Measurements from ENCODE around the gene NEK10. TPM values are rescaled to one million over a fixed set of nuclear protein-coding genes. Genes with fewer than 3 reads are reported as not detected.

The NEK10 gene
- total RNA-seq, 4 donors from 2014 or later: 4.0 to 6.0 (median 5.4) TPM

DNA sequence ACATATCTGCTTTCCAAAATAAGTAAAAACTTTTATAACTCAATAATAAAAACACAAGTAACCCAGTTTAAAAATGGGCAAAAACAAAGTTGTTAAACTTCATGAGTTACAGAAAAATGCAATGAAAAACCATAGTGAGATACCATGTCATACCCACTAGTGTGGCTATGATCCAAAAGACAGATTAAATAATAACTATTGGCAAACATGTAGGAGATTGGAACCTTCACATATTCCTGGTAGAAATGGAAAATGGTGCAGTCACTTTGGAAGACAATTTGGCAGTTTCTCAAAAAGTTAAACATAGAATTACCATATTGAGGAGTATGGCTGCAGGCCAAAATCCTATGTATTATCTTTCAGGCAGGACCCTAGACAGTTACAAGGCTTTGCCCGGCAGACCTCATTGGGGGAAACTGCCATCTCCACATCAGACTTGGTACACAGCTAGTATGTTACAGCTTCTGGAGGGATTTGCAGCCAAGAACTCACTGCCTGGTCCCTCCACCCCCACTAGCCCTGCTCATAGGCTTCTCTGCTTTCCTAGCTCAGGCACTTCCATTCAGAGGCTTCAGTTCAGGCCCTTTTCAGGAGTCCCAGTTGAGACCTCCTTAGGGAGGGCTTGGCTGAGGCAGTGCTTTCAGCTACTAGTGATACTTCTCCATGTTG is 147.8 kb downstream of the NEK10 start:
- TF ChIP-seq POLR2A (IDR thresholded peaks at IDR 0.05): no peak
- TF ChIP-seq, protein P1, sequence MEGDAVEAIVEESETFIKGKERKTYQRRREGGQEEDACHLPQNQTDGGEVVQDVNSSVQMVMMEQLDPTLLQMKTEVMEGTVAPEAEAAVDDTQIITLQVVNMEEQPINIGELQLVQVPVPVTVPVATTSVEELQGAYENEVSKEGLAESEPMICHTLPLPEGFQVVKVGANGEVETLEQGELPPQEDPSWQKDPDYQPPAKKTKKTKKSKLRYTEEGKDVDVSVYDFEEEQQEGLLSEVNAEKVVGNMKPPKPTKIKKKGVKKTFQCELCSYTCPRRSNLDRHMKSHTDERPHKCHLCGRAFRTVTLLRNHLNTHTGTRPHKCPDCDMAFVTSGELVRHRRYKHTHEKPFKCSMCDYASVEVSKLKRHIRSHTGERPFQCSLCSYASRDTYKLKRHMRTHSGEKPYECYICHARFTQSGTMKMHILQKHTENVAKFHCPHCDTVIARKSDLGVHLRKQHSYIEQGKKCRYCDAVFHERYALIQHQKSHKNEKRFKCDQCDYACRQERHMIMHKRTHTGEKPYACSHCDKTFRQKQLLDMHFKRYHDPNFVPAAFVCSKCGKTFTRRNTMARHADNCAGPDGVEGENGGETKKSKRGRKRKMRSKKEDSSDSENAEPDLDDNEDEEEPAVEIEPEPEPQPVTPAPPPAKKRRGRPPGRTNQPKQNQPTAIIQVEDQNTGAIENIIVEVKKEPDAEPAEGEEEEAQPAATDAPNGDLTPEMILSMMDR (IDR thresholded peaks at IDR 0.05): no peak

DNA sequence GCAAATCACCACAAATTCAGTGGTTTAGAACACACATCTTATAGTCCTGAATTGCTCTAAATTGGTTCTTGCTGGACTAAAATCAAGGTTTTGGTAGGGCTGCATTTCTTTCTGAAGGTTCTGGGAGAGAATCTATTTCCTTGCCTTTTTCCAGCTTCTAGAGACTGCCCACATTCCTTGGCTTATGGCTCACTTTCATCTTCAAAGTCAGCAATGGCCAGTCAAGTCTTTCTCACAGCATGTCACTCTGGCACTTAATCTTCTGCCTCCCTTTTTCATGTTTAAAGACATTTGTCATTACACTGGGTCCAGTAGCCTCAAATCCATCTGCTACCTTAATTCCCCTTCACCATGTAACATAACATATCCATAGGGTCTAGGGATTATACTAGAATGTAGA is 149.0 kb downstream of the NEK10 start:
- no peak overlapping the region for H3K27ac ChIP-seq
- no peak for DNase-seq
- no peaks in the 10 kb centered on the region for H3K9me3 ChIP-seq
- TF ChIP-seq POLR2A (IDR thresholded peaks at IDR 0.05): no peak
- TF ChIP-seq, protein P1 (IDR thresholded peaks at IDR 0.05): no peak
- no peaks in the 10 kb centered on the region for H3K4me1 ChIP-seq
- no peak overlapping the region for H3K4me3 ChIP-seq
- H3K36me3 ChIP-seq: no peaks in the 10 kb centered on the region
- no peaks in the 10 kb centered on the region for H3K27me3 ChIP-seq

More for the DNA sequence above, 147.8 kb downstream of the NEK10 start:
- DNase-seq: no peak
- no peaks in the 10 kb centered on the region for H3K36me3 ChIP-seq
- H3K27me3 ChIP-seq: no peaks in the 10 kb centered on the region
- H3K4me3 ChIP-seq: no peak overlapping the region
- H3K4me1 ChIP-seq: no peaks in the 10 kb centered on the region
- no peak overlapping the region for H3K27ac ChIP-seq
- no peaks in the 10 kb centered on the region for H3K9me3 ChIP-seq

DNA sequence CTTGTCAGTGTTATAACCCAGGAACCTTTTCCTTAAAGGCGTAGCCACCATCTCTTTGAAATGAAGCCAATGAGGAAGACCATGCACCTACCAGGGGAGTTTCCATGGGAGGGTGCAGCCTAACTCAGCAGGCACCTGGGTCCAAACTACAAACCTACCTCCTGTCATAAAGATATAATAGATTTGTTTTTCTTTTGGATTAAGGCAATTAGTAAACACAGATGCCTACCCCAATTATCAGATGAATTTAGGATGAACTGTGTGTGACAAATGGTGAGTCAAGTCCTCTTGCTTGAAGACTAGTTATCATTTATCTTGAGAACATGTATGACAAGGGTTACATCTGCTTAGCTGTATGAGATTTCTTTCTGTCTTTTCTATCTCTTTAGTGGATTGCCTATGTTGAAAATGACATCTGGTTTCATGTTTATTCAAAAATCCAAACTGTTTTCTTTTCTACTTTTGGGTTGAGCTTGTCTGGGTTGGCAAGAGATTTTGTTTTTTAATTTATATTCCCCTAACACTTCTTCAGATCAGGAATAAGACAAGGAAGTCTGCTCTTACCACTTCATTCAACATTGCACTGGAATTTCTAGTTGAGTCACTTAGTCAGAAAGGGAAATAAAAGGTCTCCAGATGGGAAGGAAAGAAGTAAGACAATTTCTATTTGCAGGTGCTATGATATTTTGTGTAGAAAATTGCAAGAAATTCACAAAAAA is 149.9 kb downstream of the NEK10 start:
- H3K9me3 ChIP-seq: no peaks in the 10 kb centered on the region
- TF ChIP-seq, protein P1 (IDR thresholded peaks at IDR 0.05): no peak
- TF ChIP-seq POLR2A (IDR thresholded peaks at IDR 0.05): no peak
- H3K36me3 ChIP-seq: no peaks in the 10 kb centered on the region
- DNase-seq: no peak
- H3K27ac ChIP-seq: no peak overlapping the region
- no peak overlapping the region for H3K4me3 ChIP-seq
- no peaks in the 10 kb centered on the region for H3K4me1 ChIP-seq
- H3K27me3 ChIP-seq: no peaks in the 10 kb centered on the region

DNA sequence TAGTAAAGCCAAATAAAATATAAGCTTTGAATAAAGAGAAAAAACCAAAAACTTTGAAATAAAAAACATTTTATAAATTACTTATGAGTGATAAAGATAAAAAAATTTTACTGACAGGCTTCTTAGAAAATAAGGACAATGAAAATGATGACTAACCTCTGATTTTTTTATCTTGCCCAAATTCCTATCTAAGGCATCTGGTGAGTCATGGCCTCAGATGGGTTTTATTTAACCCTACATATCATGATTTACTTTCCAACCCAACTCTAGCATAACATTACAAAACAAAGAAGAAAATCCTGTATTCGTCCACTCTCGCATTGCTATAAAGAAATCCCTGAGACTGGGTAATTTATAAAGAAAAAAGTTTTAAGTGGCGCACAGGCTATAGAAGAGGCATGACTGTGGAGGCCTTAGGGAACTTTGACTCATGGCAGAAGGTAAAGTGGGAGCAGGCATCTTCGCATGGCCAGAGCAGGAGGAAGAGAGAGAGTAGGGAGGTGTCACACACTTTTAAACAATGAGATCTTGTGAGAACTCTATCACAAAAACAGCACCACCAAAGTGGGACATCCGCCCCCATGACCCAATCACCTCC is 152.1 kb downstream of the NEK10 start:
- Histone ChIP-seq H3K4me1 (no peaks in the 10 kb centered on the region), H3K36me3 (no peaks in the 10 kb centered on the region), H3K4me3 (no peak overlapping the region), H3K27ac (no peak overlapping the region), H3K27me3 (no peaks in the 10 kb centered on the region), H3K9me3 (no peaks in the 10 kb centered on the region)
- TF ChIP-seq, protein P1 (IDR thresholded peaks at IDR 0.05): no peak
- no peak for TF ChIP-seq POLR2A (IDR thresholded peaks at IDR 0.05)
- no peak for DNase-seq

DNA sequence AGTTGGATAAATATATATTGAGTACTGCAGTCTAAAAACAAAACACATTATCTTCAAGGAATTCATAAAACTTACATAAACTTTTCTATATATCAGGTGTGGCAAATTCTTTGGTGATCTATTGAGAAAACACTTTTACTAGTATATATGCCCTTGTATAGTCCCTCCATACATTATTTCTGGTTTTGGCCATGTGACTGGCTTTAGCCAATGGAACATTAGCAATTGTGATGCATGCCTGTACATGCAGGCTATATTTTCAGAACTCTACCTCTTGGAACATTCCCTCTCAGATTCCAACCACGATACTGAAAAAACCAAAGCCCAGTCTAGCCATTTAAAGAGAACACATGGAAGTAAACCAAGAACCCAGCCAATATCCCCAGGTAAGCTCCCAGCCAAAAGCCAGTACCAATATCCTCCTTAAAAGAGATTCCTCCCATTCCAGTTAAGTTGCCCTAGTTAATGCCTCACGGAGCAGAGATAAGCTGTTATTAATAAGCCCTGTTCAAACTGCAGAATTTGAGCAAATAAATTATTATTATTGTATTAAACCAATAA is 152.8 kb downstream of the NEK10 start:
- H3K27me3 ChIP-seq: no peaks in the 10 kb centered on the region
- H3K27ac ChIP-seq: no peak overlapping the region
- no peak overlapping the region for H3K4me3 ChIP-seq
- TF ChIP-seq POLR2A (IDR thresholded peaks at IDR 0.05): no peak
- TF ChIP-seq, protein P1 (IDR thresholded peaks at IDR 0.05): no peak
- H3K9me3 ChIP-seq: no peaks in the 10 kb centered on the region
- H3K36me3 ChIP-seq: no peaks in the 10 kb centered on the region
- no peak for DNase-seq
- H3K4me1 ChIP-seq: no peaks in the 10 kb centered on the region
